ENCODE results near the gene RHD. TPM values are rescaled to one million over a fixed set of nuclear protein-coding genes. Genes with fewer than 3 reads are reported as not detected.

The RHD gene
- total and polyA plus RNA-seq, 2 of the 4 experiments (the other 2 are of a cell fraction): not detected

- Histone ChIP-seq H4K91ac (ENCODE audit: insufficient read depth, low read depth, low read length) (peak within 1 kb of the TSS; percentile 77), H4K8ac (ENCODE audit: low read depth in 2 of 2, low read length in 2 of 2) (peak within 1 kb of the TSS in 1 of 2 experiments; percentile 88; a peak in 2 of 4 replicates), H2BK15ac (ENCODE audit: low read depth, low read length) (no peak within 1 kb of the TSS; the same call in 2 of the 3 replicates), H3K56ac (ENCODE audit: extremely low read depth, insufficient read depth, low read length) (0 out of 2 replicates have a peak within 1 kb of the TSS, but pooled peaks have one; percentile 22), H3K4me1 (ENCODE audit: control insufficient read depth, insufficient read depth, low read length) (0 out of 2 replicates have a peak, but pooled peaks cover 2% of the 10 kb centered on the region), H2BK5ac (ENCODE audit: low read depth, low read length, poor library complexity, severe bottlenecking) (peak within 1 kb of the TSS; percentile 92), H3K27me3 (ENCODE audit: control insufficient read depth, insufficient read depth, low read length) (no peaks in the 10 kb centered on the region), H2BK20ac (ENCODE audit: low read depth, low read length) (no peak within 1 kb of the TSS), H3K79me1 (ENCODE audit: low read depth in 1 of 2, low read length in 2 of 2) (peaks cover 8 to 14% of the 10 kb centered on the region in 2 experiments), H3K4ac (ENCODE audit: low read depth, low read length) (peak within 1 kb of the TSS; percentile 84), H4K20me1 (ENCODE audit: insufficient read depth, low read length) (peaks cover 11% of the 10 kb centered on the region; the same call in 1 of the 2 replicates), H3K4me3 (ENCODE audit: insufficient read depth, low read depth, low read length) (peak within 1 kb of the TSS; percentile 96), H3K18ac (ENCODE audit: low read depth, low read length) (peak within 1 kb of the TSS; percentile 74), H2BK120ac (ENCODE audit: low read depth, low read length) (no peak within 1 kb of the TSS), H3K27ac (ENCODE audit: insufficient read depth, low read length) (peak within 1 kb of the TSS; percentile 95), H4K5ac (ENCODE audit: low read depth, low read length) (peak within 1 kb of the TSS; percentile 57), H3K4me2 (ENCODE audit: low read depth, low read length) (peak within 1 kb of the TSS; percentile 97), H2AK9ac (replicated peaks; ENCODE audit: low read depth, low read length, poor library complexity) (peak within 1 kb of the TSS; percentile 93), H2AFZ (replicated peaks; ENCODE audit: low read length, poor library complexity) (peak within 1 kb of the TSS; percentile 97), H3K23ac (ENCODE audit: low read depth, low read length) (peak within 1 kb of the TSS; percentile 39; the same call in 1 of the 2 replicates), H3K14ac (replicated peaks; ENCODE audit: low read depth, low read length) (peak within 1 kb of the TSS; percentile 85; the same call in 1 of the 2 replicates), H2AK5ac (ENCODE audit: low read depth, low read length) (peak within 1 kb of the TSS; percentile 10; the same call in 1 of the 2 replicates), H3K9me1 (ENCODE audit: insufficient read depth, low read length) (no peaks in the 10 kb centered on the region), H3K9ac (ENCODE audit: low read depth, low read length) (peak within 1 kb of the TSS; percentile 90), H3K9me3 (ENCODE audit: control insufficient read depth, insufficient read depth, low read length) (no peaks in the 10 kb centered on the region), H3K36me3 (ENCODE audit: control insufficient read depth, insufficient read depth, low read length) (peaks cover under 1% of the 10 kb centered on the region)
- 0% methylated on average over 17 of the region's 75 CpGs; no CpG with 5 or more reads in 1 of the 2 experiments for WGBS, 2 experiments (ENCODE audit: extremely low coverage in 2 of 2, insufficient read length in 1 of 2)
- dilution Hi-C loops (cut with HindIII; ENCODE audit: low sequenced_read_pairs, unreplicated experiment) (no loop called here), intact Hi-C loops (cut with micrococcal nuclease) (no loop called here), in situ Hi-C loops (cut with MboI; ENCODE audit: low sequenced_read_pairs) (no loop called here)
- POLR2A ChIA-PET (ENCODE audit: unreplicated experiment): no interaction called here
- TF ChIP-seq ELK1 (IDR thresholded peaks at IDR 0.05; ENCODE audit: borderline replicate concordance, low read depth, low read length) (no peak), NFE2L2 (IDR thresholded peaks at IDR 0.05; ENCODE audit: low read depth, low read length) (no peak), RFX5 (IDR thresholded peaks at IDR 0.05; ENCODE audit: low read depth, low read length) (no peak), MXI1 (IDR thresholded peaks at IDR 0.05; ENCODE audit: borderline replicate concordance, low read depth, low read length) (0 out of 2 replicates have a peak, but pooled peaks have one; percentile 9), CHD1 (IDR thresholded peaks at IDR 0.05; ENCODE audit: low read depth, low read length) (no peak), FOS (IDR thresholded peaks at IDR 0.05; ENCODE audit: low read depth, low read length) (no peak), POLR2A (IDR thresholded peaks at IDR 0.05; ENCODE audit: low read depth, low read length) (peak; percentile 63), MAZ (IDR thresholded peaks at IDR 0.05; ENCODE audit: borderline replicate concordance, low read depth, low read length) (no peak)
- CTCF ChIA-PET: no interaction called here
- BruUV-seq (replicated peaks): TSS peak; percentile 29
- DNase-seq: peak; percentile 79
- ATAC-seq (ENCODE audit: low read depth): peak; percentile 86
These were observed 66.1 kb downstream of the RHD start, which contains the start of gene TMEM50A for GRCh38 chr1:25338188-25338981. Gene TMEM50A (plus strand): TSS chr1:25338334. CDS start chr1:25340487, 2,153 bp downstream.

Measured in IMR-90 (cell line).